GM12872 (cell line): ENCODE measurements around the gene HIPK2.

ENCODE experiments used
- CTCF ChIP-seq: IDR thresholded peaks from 3 replicates; pipeline ENCODE4 v1.5.1; 2011; ENCODE audit warnings: low read depth, mild to moderate bottlenecking, low read length, moderate library complexity; ENCODE audit not compliant: insufficient read depth

Gene HIPK2

DNA sequence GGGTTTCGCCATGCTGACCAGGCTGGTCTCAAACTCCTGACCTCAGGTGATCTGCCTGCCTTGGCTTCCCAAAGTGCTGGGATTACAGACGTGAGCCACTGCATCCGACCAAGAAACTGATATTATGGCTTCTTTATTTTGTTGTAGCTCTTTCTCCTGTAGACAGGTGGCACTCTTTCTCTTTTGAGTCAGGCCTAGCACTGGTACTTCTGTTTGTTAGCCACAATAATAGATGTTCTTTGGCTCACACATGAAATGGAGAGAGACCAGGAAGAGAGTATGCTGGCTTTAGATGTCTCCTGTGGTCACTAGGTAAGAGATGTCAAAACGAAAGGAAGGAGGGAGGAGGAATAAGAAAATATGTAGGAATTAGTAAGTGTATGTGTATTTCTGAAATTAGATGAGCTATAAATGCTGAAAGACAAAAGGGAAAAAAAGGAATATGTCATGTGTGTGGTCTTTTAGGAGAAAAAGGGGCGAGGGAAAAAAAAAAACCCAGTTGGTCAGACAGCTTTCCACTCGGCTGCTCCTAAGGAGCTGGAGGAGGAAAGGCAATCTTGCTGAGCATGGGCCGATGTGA lies 175.6 kb downstream of the HIPK2 start:
- peak; percentile 56 for TF ChIP-seq CTCF

GRCh38 chr7:139601176-139601575 lies 176.6 kb downstream of the HIPK2 start:
- TF ChIP-seq CTCF: no peak

DNA sequence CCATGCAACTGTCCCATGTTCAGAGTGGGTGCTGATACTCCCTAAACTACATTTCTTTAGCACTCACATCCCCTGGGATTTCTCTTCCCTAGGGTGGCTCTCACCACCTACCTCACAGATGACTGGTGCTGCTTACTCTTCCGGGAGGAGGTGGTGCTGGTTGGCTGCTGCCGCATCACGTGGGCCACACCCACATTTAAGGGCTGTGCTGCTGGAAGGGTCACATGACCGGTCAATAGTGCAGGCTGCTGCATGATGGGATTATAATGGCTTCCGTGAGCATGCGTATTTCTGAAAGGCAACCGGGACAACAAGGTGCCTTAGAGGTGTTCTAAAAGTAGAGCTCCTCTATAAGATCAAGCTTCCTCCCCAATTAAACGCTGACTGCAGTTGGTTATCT lies 177.5 kb downstream of the HIPK2 start:
- TF ChIP-seq CTCF: no peak

GRCh38 chr7:139598642-139599041 lies 179.2 kb downstream of the HIPK2 start:
- TF ChIP-seq CTCF: no peak

GRCh38 chr7:139597028-139597427 lies 180.8 kb downstream of the HIPK2 start:
- no peak for TF ChIP-seq CTCF

- TF ChIP-seq CTCF: no peak
Observed at GRCh38 chr7:139596626-139597025, 181.2 kb downstream of the HIPK2 start.

GRCh38 chr7:139595806-139596205 lies 182.0 kb downstream of the HIPK2 start:
- no peak for TF ChIP-seq CTCF
